Medulla oblongata (tissue), 1 donor: ENCODE results near the gene FZD1.

Experiments used
- DNase-seq: peaks from one replicate; pipeline ENCODE4 v3.0.0-alpha.2; 2015; ENCODE audit errors: extremely low spot score

The FZD1 gene

GRCh38 chr7:91264046-91264923 lies at the start of gene FZD1:
TSS of gene FZD1 (plus strand) at chr7:91264433. CDS start at chr7:91264881, 448 bp downstream.
- DNase-seq = peak; percentile 98

GRCh38 chr7:91226411-91226810 lies 37.8 kb upstream of the FZD1 start:
- DNase-seq = no peak

GRCh38 chr7:91228327-91228726 lies 35.9 kb upstream of the FZD1 start:
- no peak for DNase-seq

DNA sequence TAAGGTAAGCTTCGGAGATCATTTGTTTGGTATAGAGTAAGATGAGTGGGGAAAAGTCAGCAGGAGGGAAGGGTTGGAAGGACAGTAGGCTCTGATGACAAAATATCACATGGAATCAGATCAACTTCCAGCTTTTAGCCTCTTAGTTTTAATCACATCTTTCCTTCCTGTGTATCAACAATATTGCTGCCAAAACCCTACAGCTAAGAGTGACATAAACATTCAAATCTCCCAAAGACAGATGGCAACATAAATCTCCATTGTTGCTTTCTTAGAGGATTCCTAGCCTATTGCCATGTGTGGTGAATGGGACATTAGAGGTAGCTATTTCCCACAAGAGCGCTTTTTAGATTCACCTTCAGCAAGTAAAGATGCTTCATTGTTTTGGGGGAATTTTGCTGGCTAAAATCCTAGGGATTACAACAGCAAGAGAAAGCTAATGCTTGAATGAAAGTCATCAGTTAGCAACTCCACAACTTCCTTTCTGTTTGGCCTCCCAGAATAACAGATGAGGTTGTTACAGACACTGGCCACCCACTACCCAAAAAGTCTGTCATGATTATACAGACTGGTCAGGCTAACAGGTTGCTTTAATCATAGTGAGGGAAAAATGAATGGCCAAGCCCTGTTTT lies 35.2 kb upstream of the FZD1 start:
- DNase-seq = no peak

DNA sequence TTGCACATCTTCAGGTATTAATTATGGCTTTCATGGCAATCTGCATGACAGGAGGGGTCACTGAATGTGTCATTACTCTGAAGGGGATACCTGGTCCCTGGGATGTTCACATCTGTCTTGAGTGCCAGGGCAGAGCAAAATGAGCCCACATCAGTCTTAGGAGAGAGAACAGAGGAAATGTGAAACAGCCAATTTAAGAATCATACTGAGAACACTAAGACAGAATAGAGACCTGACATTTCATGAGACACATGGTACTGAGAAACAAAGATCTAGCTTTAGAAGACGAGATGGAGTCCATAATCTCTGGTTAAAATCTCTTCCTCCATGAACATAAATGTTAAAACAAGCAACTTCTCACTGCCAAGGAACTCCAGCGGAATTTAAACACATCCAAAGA lies 34.1 kb upstream of the FZD1 start:
- DNase-seq = no peak

- DNase-seq = no peak
Measured at GRCh38 chr7:91230503-91230902, 33.7 kb upstream of the FZD1 start.

DNA sequence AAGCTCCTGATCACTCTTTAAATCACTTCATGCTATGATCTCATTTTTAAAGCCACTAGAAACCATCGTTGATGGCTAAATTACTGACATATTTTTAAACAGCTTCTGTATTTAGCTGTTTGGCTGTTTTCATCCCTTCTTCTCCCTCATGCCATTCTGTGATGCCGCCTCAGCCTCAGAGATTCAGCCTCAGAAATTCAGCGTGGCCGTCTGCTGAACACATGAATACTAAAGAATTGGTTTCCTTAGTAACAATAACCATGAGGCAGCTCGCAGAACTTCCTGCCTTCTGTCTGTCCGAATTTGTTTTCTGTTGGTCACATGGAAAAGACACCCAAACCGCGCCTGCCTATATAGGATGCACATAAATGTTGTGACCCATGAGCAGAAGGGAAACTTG lies 31.0 kb upstream of the FZD1 start:
- no peak for DNase-seq

DNA sequence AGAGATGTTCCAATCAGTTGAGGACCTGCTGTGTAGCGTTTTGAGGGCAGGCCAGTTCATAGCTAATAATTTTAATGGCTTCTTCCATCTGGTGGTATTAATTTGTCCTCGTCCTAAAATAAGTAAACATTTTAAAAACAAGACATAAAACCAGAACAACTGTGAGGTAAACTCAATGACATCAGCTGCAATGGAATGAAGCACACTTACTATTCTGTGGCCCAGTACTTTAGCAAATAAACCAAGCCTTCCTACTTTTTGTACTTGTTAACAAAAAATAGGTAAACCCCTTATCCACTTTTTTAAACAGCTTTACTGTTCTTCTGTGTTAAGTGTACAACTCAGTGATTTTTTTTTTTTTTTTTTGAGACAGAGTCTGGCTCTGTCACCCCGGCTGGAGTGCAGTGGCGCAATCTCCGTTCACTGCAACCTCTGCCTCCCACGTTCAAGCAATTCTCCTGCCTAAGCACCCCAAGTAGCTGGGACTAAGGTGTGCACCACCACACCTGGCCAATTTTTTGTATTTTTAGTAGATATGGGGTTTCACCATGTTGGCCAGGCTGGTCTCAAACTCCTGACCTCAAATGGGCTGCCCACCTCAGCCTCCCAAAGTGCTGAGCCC lies 28.9 kb upstream of the FZD1 start:
- no peak for DNase-seq

DNA sequence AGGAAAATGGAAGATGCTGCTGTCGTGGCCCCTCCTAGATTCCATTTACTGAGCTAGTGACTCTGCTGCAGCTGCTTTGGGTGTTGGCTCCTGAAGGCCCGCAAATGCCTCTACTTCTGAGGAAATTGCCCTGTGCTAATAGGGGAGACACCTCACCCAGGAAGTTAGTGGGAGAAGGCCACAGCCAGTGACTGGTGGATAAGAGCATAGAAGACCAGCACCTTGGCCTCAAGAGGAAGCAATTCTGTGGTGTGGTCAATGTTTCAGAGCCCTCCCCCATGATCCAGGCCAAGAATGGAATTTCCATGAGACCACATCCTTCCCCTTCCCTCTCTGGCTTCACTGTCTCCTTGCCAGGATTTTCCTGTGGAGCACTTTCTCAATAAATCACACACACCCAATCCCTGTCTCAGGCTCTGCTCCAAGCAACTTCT lies 25.0 kb upstream of the FZD1 start:
- no peak for DNase-seq

GRCh38 chr7:91239772-91240171 lies 24.5 kb upstream of the FZD1 start:
- no peak for DNase-seq

DNA sequence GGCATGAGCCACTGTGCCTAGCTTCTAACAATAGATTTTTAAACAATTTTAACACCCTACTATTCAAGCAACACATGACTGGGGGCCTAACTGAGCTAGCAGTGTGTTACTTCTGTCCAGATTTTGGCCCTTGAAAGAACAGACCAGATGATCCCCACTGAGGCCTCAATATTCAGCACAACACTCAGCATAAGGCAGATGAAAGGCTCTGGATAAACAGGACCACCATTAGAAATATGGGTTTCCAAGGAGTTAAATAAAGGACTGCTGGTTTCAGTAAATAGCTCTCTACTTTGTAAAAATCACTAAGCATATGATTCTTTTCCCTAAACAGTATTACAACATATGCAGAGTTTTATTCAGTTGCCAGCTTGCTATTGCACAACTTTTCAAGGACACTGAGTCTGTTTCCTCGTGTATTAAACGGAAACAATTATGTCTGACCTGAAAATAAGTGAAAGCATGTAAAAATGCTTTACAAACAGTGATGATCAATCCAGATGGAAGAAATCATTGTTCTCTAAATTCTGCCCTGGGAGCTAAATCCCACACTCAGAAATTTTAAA lies 23.8 kb upstream of the FZD1 start:
- DNase-seq = no peak

- no peak for DNase-seq
Measured at GRCh38 chr7:91242097-91242844, 22.0 kb upstream of the FZD1 start.

DNA sequence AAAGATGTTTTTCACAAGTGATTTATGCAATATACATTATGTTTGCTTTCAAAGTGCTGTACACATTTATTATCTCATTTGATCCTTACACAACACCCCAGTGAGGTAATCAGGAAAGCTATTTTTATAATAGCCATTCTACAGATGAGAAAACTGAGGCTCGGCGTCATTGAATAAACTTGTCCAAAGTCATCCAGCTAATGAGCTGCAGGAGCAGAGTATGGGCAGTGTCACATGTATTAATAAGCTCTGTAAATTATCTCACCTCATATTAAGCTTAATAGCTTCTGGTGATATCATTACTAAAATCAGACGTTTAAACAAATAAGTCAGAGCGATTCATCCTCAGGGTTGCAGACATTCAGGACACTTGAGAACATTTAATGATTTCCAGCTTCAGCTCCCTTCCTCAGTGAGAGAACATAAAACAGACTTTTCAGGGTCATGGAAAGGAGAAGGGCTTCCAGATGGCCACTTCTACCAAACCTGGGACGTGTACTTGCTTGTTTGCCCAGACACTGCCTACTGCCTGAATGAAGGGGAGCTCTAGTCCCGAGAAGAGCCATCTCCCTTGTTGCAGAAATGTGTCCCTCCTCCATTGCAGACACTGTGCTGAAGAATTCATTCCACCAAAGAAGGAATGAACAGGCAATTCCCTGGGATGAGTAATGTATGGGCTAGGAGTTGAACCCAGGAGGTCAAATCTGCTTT lies 20.5 kb upstream of the FZD1 start:
- no peak for DNase-seq

DNA sequence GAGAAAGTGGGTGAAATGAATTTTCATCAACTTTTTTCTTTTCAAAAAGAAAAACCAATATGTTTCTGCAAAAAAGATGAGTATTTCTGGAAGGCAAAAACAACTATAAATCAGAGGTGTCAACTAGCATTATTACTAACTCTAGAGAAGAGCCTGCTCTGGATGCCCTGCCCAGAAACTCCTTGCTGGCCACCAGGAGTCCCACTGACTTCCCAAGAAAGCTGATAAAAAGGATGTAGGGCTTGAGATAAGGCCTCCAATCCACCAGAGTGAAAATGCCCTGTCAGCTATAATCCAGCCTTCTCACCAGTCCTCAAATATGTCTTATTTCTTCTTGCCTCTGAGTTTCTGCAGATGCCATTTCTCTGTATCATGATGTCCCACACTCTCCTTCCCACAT lies 16.7 kb upstream of the FZD1 start:
- no peak for DNase-seq

DNA sequence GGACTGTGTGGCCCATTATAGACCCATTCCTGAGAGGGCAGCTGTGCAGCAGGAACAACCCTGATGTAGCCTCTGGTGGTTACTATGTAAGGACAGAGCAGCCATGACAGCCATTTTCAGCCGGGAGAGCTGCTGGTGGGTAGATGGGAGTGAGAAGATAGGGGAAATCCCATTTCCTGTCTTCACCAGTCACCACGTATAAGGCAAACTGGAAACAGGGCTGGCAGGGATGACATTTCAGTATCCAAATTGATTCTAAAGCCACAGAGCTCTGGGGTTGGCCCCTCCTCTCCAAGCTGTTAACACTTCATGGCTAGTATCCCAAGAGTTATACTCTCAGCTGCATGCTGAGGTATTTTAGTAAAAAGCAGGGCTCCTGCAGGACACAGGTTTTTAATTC lies 15.2 kb upstream of the FZD1 start:
- no peak for DNase-seq

GRCh38 chr7:91249506-91250233 lies 14.6 kb upstream of the FZD1 start:
- no peak for DNase-seq

DNA sequence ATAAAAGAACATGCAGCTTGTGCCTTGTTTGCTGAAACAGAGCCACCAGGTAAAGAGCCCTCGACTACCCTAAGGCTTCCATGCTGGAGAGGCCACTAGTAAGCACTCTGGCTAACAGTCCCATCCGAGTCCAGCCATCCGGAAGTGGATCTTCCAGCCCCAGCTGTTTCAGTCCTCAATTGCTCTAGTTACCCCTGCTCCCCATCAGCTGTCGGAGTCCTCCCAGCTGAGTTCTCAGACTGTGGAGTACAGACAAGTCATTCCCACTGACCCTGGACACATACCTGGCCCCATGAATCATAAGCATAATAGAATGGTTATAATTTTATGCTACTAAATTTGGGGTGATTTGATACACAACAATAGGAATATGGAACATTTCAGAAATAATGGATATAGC lies 13.5 kb upstream of the FZD1 start:
- DNase-seq = no peak

GRCh38 chr7:91251877-91252276 lies 12.4 kb upstream of the FZD1 start:
- DNase-seq = no peak

GRCh38 chr7:91263384-91264045 lies 718 bp upstream of the FZD1 start:
- peak; percentile 61 for DNase-seq
